ENCODE results near the gene IL1R2.

The IL1R2 gene

GRCh38 chr2:102020596-102021170 is 28.9 kb downstream of the IL1R2 start:
- TF ChIP-seq, protein P1, sequence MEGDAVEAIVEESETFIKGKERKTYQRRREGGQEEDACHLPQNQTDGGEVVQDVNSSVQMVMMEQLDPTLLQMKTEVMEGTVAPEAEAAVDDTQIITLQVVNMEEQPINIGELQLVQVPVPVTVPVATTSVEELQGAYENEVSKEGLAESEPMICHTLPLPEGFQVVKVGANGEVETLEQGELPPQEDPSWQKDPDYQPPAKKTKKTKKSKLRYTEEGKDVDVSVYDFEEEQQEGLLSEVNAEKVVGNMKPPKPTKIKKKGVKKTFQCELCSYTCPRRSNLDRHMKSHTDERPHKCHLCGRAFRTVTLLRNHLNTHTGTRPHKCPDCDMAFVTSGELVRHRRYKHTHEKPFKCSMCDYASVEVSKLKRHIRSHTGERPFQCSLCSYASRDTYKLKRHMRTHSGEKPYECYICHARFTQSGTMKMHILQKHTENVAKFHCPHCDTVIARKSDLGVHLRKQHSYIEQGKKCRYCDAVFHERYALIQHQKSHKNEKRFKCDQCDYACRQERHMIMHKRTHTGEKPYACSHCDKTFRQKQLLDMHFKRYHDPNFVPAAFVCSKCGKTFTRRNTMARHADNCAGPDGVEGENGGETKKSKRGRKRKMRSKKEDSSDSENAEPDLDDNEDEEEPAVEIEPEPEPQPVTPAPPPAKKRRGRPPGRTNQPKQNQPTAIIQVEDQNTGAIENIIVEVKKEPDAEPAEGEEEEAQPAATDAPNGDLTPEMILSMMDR (IDR thresholded peaks at IDR 0.05; ENCODE audit: borderline replicate concordance, insufficient read depth, low read depth, low read length) = peak; percentile 100
- H3K4me3 ChIP-seq (ENCODE audit: low read depth, low read length) = no peak overlapping the region

DNA sequence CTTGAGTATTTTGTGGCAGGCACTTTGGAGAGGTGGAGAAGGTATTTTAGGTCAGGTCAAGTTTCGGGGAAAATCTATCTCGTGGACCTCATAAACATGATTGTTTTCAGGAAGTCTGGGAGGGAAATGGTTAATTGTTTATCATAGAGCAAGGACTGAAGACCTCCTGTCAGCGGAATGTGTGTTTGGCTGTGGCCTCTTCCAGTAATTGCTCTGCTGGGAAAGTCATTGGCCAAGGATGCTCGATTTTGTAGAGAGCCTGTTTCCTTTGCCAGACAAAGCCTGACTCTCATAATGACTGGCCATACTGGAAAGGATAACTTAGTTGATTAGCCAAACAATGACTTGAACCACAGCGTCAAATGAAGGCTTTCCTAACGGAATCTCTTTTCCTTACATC is 30.0 kb downstream of the IL1R2 start:
- TF ChIP-seq, protein P1 (IDR thresholded peaks at IDR 0.05; ENCODE audit: borderline replicate concordance, insufficient read depth, low read depth, low read length) = no peak
- no peak overlapping the region for H3K4me3 ChIP-seq (ENCODE audit: low read depth, low read length)

GRCh38 chr2:102022884-102023539 is 31.3 kb downstream of the IL1R2 start:
- TF ChIP-seq, protein P1 (IDR thresholded peaks at IDR 0.05; ENCODE audit: borderline replicate concordance, insufficient read depth, low read depth, low read length) = no peak

DNA sequence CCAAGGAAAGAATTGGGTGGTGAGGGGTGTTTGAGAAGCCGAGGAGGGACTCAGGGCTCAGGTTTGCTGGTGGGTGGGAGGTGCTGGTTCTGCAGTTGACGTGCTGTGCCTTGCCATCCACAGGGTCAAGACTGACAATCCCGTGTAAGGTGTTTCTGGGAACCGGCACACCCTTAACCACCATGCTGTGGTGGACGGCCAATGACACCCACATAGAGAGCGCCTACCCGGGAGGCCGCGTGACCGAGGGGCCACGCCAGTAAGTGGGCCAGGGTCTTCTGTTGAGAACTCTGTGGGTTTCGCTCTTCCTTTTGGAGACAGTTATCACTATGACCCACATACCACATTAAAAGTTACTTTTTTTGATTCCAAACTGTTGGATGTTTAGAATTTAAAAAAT is 32.6 kb downstream of the IL1R2 start:
- TF ChIP-seq, protein P1 (IDR thresholded peaks at IDR 0.05; ENCODE audit: borderline replicate concordance, insufficient read depth, low read depth, low read length) = no peak
- no peak overlapping the region for H3K4me3 ChIP-seq (ENCODE audit: low read depth, low read length)

More at GRCh38 chr2:102022884-102023539, 31.3 kb downstream of the IL1R2 start:
- no peak overlapping the region for H3K4me3 ChIP-seq (ENCODE audit: low read depth, low read length)

- no peak overlapping the region for H3K4me3 ChIP-seq (ENCODE audit: low read depth, low read length)
- TF ChIP-seq, protein P1 (IDR thresholded peaks at IDR 0.05; ENCODE audit: borderline replicate concordance, insufficient read depth, low read depth, low read length) = no peak
Measured at GRCh38 chr2:102025016-102025501, 33.3 kb downstream of the IL1R2 start.

- TF ChIP-seq, protein P1 (IDR thresholded peaks at IDR 0.05; ENCODE audit: borderline replicate concordance, insufficient read depth, low read depth, low read length) = no peak
- no peak overlapping the region for H3K4me3 ChIP-seq (ENCODE audit: low read depth, low read length)
Measured at GRCh38 chr2:102025583-102026267, 34.0 kb downstream of the IL1R2 start.
